OCI-LY3 (cell line): Measurements from ENCODE around the gene IFT88.

Experiments used
- H2AFZ ChIP-seq: fragments of 200-600, 300-600 bp; shearing (Covaris generic); 2 replicates; pipeline ENCODE4 v1.6.0; 2014; ENCODE audit warnings: antibody characterized with exemption, low read depth, low read length
- H3K27ac ChIP-seq: fragments of 200-600, 300-600 bp; sonication (generic); 2 replicates; pipeline ENCODE4 v1.5.1; 2014; ENCODE audit warnings: mild to moderate bottlenecking, low read length, moderate library complexity, mixed read lengths
- H3K27me3 ChIP-seq: fragments of 200-600, 300-600 bp; sonication (generic); 2 replicates; pipeline ENCODE4 v1.6.1; 2014; ENCODE audit warnings: low read depth, low read length, mixed read lengths
- H3K36me3 ChIP-seq: fragments of 200-600, 300-600 bp; sonication (generic); replicated peaks from 2 replicates; pipeline ENCODE3; 2014; ENCODE audit warnings: low read depth, low read length, mixed read lengths
- H3K4me1 ChIP-seq: fragments of 300-600, 200-600 bp; sonication (generic); 2 replicates; pipeline ENCODE4 v1.6.1; 2014; ENCODE audit warnings: low read length, mixed read lengths
- H3K4me2 ChIP-seq: fragments of 200-600, 300-600 bp; sonication (generic); 2 replicates; pipeline ENCODE4 v1.6.1; 2014; ENCODE audit warnings: low read length, mixed read lengths
- H3K4me3 ChIP-seq: fragments of 300-600, 200-600 bp; sonication (generic); 2 replicates; pipeline ENCODE4 v1.5.1; 2014; ENCODE audit warnings: antibody characterized with exemption, mild to moderate bottlenecking, low read length, moderate library complexity
- H3K79me2 ChIP-seq: fragments of 300-600, 200-600 bp; shearing (Covaris generic); 2 replicates; pipeline ENCODE4 v1.6.1; 2014; ENCODE audit warnings: mild to moderate bottlenecking, low read length, mixed read lengths
- H3K9ac ChIP-seq: fragments of 300-600, 200-600 bp; shearing (Covaris generic); 2 replicates; pipeline ENCODE4 v1.6.0; 2014; ENCODE audit warnings: mild to moderate bottlenecking, low read length, moderate library complexity
- H3K9me3 ChIP-seq: fragments of 200-600, 300-600 bp; shearing (Covaris generic); 2 replicates; pipeline ENCODE4 v1.6.1; 2014; ENCODE audit warnings: low read length, mixed read lengths; ENCODE audit not compliant: insufficient read depth
- H4K20me1 ChIP-seq: fragments of 200-600, 300-600 bp; sonication (generic); 2 replicates; pipeline ENCODE4 v1.6.1; 2016; ENCODE audit warnings: low read length, mixed read lengths; ENCODE audit not compliant: insufficient read depth
- EZH2phosphoT487 ChIP-seq: fragments of 200-600 bp; shearing (Covaris generic); IDR thresholded peaks from 2 replicates; pipeline ENCODE4 v1.6.1; 2018; ENCODE audit warnings: antibody characterized with exemption, mixed run types, low read depth
- TF ChIP-seq, protein P1 (sequence below): fragments of 200-600, 300-600 bp; sonication (generic); IDR thresholded peaks from 2 replicates; pipeline ENCODE4 v1.5.1; 2014; ENCODE audit warnings: antibody characterized with exemption, low read length, low read depth

Gene IFT88

GRCh38 chr13:20719783-20720182 is 152.8 kb downstream of the IFT88 start:
- no peak overlapping the region for H3K9ac ChIP-seq
- no peak overlapping the region for H3K4me2 ChIP-seq
- H2AFZ ChIP-seq: no peak overlapping the region
- H3K4me1 ChIP-seq: no peaks in the 10 kb centered on the region
- TF ChIP-seq, protein P1, sequence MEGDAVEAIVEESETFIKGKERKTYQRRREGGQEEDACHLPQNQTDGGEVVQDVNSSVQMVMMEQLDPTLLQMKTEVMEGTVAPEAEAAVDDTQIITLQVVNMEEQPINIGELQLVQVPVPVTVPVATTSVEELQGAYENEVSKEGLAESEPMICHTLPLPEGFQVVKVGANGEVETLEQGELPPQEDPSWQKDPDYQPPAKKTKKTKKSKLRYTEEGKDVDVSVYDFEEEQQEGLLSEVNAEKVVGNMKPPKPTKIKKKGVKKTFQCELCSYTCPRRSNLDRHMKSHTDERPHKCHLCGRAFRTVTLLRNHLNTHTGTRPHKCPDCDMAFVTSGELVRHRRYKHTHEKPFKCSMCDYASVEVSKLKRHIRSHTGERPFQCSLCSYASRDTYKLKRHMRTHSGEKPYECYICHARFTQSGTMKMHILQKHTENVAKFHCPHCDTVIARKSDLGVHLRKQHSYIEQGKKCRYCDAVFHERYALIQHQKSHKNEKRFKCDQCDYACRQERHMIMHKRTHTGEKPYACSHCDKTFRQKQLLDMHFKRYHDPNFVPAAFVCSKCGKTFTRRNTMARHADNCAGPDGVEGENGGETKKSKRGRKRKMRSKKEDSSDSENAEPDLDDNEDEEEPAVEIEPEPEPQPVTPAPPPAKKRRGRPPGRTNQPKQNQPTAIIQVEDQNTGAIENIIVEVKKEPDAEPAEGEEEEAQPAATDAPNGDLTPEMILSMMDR: no peak
- TF ChIP-seq EZH2phosphoT487: no peak
- H3K27me3 ChIP-seq: no peaks in the 10 kb centered on the region
- H3K4me3 ChIP-seq: no peak overlapping the region
- no peaks in the 10 kb centered on the region for H3K9me3 ChIP-seq
- H3K79me2 ChIP-seq: no peaks in the 10 kb centered on the region
- H4K20me1 ChIP-seq: no peaks in the 10 kb centered on the region
- H3K36me3 ChIP-seq: no peaks in the 10 kb centered on the region
- no peak overlapping the region for H3K27ac ChIP-seq

- Histone ChIP-seq H3K4me2 (no peak overlapping the region), H3K36me3 (no peaks in the 10 kb centered on the region), H4K20me1 (no peaks in the 10 kb centered on the region), H3K4me3 (no peak overlapping the region), H3K9ac (no peak overlapping the region), H2AFZ (no peak overlapping the region), H3K79me2 (no peaks in the 10 kb centered on the region), H3K27ac (no peak overlapping the region), H3K4me1 (no peaks in the 10 kb centered on the region), H3K9me3 (no peaks in the 10 kb centered on the region), H3K27me3 (no peaks in the 10 kb centered on the region)
- TF ChIP-seq, protein P1: no peak
- no peak for TF ChIP-seq EZH2phosphoT487
Observed at GRCh38 chr13:20720499-20720898, 153.5 kb downstream of the IFT88 start.

DNA sequence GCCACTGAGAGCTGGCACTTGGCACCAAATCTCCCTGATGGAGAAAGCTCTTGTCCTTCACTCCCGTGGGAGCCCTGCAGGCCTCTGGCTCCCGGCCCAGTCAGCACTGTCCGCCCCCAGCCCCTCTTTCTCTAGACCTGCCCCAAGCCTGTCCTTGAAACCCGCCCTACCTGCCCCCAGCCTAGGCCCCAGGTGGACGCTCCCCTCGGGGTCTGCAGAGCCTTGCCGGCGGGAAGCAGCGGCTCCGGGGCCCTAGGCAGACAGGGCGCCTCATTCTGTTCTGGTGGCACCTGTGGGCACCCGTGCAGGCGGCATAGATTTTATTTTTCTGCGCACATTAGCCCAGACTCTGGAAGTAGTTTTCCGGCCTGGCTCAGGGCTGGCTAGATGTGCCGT is 154.1 kb downstream of the IFT88 start:
- Histone ChIP-seq H3K79me2 (no peaks in the 10 kb centered on the region), H3K27ac (no peak overlapping the region), H3K27me3 (no peaks in the 10 kb centered on the region), H3K9ac (no peak overlapping the region), H3K4me2 (no peak overlapping the region), H3K4me3 (no peak overlapping the region), H3K9me3 (no peaks in the 10 kb centered on the region), H2AFZ (no peak overlapping the region), H4K20me1 (no peaks in the 10 kb centered on the region), H3K4me1 (no peaks in the 10 kb centered on the region), H3K36me3 (no peaks in the 10 kb centered on the region)
- TF ChIP-seq EZH2phosphoT487: no peak
- TF ChIP-seq, protein P1: no peak

DNA sequence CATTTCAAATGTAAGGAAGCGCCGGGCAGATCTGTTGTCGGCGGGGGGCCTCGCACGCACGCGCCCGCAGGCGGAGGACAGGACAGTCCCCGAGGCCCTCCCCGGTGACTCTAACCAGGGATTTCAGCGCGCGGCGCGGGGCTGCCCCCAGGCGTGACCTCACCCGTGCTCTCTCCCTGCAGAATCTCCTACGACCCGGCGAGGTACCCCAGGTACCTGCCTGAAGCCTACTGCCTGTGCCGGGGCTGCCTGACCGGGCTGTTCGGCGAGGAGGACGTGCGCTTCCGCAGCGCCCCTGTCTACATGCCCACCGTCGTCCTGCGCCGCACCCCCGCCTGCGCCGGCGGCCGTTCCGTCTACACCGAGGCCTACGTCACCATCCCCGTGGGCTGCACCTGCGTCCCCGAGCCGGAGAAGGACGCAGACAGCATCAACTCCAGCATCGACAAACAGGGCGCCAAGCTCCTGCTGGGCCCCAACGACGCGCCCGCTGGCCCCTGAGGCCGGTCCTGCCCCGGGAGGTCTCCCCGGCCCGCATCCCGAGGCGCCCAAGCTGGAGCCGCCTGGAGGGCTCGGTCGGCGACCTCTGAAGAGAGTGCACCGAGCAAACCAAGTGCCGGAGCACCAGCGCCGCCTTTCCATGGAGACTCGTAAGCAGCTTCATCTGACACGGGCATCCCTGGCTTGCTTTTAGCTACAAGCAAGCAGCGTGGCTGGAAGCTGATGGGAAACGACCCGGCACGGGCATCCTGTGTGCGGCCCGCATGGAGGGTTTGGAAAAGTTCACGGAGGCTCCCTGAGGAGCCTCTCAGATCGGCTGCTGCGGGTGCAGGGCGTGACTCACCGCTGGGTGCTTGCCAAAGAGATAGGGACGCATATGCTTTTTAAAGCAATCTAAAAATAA is 154.7 kb downstream of the IFT88 start:
- no peak for TF ChIP-seq EZH2phosphoT487
- TF ChIP-seq, protein P1: no peak
- Histone ChIP-seq H3K9me3 (no peaks in the 10 kb centered on the region), H3K4me3 (no peak overlapping the region), H3K27ac (no peak overlapping the region), H3K4me1 (no peaks in the 10 kb centered on the region), H3K36me3 (no peaks in the 10 kb centered on the region), H3K79me2 (no peaks in the 10 kb centered on the region), H3K27me3 (no peaks in the 10 kb centered on the region), H3K9ac (no peak overlapping the region), H4K20me1 (no peaks in the 10 kb centered on the region), H3K4me2 (no peak overlapping the region), H2AFZ (no peak overlapping the region)
